ENCODE measurements around the gene CEP72.

The CEP72 gene

DNA sequence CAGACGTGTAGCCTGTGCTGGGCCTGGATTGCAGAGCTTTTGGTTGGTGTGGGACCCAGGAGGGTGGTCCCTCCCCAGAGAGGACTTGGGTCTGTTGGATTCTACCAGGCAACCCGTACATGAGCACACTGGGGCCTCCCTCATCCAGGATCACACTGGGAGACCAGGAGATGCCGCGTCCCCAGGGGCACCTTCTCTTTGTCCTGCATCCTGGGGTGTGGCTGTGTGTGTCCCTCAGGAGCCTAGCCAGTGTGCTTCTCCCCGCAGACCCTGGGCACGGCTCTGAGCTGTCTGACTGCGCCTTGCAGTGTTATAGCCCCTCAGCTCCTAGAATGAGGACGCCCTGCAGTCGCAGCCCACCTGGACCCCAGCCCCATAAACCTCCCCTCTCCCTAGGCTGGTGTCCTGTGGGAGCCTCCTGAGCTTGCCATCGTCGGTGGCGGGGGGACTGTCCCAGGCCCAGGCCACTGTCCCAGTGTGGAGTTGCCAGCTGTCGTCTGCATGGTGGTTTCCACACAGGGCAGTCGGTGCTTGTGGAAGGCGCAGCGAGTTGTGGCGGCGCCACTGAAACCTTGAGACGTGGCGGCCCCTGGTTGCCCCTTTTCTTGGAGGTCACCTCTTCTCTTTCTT lies 27.6 kb downstream of the CEP72 start:
- no peak for FAIRE-seq

DNA sequence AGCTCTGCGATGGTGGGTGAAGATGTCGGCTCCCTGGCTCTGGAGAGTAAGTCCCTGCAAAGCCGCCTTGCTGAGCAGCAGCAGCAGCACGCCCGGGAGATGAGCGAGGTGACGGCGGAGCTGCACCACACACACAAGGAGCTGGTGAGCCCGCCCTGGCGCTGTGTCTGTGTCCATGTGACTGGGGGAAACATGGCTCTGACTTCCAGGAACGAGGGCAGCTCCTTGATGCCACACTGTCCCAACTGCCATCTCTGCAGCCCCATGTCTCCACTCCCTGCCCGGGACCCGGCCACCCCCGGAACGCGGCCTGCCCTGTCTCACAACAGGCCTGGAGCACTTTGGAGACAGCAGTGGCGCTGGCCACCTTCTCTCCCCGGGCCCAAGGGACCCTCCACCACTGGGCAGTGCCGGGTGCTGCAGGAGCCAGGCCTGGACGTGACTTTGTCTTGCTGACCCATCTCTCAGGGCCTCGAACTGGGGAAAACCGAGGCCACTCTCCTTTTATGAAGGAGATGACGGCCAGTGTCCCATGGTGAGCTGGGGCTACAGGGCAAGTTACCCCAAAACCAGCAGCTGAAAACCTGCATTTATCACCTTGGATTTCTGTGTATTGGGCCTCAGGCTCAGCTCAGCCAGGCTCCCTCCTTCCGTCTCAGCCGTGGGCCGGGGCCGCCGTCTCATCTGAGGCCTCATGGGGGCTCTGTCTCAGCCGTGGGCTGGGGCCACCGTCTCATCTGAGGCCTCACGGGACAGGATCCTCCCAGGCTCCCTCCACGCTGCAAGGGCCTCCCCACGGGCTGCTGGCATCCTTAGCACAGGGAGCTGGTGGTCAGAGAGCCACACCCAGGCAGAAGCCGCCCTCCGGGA lies 28.6 kb downstream of the CEP72 start:
- FAIRE-seq, result no peak

- no peak for FAIRE-seq
Observed at GRCh38 chr5:641331-641765, 29.2 kb downstream of the CEP72 start.

GRCh38 chr5:642481-642880 lies 30.3 kb downstream of the CEP72 start:
- FAIRE-seq, result no peak

DNA sequence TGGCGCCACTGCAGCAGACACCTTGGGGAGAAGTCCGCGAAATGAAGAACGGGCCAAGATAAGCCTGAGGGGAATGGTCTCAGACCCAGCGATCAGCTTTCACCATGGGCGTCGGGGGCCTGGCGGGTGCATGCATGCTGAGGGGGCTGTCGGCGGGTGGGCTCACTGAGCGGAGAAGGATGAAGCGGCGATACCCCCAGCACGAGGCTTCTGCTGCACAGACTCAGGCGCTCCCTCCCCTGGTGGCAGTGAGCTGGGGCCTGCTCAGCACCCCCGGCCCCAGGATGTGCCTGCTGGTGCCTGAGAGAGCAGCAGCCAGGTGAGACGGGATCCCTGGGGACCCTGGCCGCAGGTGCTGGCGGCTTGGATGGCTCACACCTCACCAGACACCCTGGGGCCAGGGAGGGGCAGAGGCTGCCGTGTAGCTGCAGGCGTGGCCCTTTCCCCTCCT lies 31.2 kb downstream of the CEP72 start:
- no peak for FAIRE-seq

GRCh38 chr5:643811-644271 lies 31.7 kb downstream of the CEP72 start:
- FAIRE-seq, result no peak

- no peak for FAIRE-seq
Observed at GRCh38 chr5:644509-644908, 32.4 kb downstream of the CEP72 start.

DNA sequence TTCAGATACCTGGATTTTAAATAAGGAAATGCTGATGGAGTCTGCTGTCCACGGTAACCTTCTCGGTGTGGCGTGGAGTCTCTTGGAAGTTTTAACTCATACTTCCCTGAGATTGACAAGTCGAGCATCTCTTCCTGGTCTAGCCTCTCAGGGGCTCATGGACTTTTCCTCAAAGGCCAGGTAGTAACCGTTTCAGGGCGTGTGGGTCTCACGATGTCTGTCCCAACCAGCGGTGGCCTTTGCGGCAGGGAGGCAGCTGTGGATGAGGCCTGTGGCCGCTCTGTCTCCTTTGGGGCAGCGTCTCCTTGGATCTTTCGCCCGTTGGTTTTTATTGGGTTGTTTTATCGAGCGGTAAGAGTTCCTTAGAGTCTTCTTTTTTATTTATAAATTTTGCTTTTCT lies 32.8 kb downstream of the CEP72 start:
- FAIRE-seq, result no peak

DNA sequence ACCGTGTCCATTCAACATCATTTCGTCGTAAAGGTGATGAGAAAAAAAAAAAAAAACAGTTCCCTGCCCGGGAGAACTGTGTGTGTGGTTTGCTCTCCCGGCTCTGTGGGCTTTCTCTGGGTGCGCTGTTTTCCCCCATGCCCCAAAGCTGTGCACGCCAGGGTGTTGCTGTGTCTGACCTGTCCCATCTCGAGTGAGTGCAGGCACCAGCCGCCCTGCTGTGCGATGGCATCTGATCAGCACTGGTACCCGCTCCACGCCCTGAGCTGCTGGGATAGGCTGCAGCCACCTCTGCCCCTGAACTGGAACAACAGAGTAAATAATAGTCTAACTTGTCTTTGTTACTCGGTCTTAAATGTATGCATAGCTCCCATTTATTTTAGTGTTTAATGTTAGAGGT lies 33.3 kb downstream of the CEP72 start:
- FAIRE-seq, result no peak

- no peak for FAIRE-seq
Observed at GRCh38 chr5:646396-647201, 34.5 kb downstream of the CEP72 start.

GRCh38 chr5:647311-647710 lies 35.2 kb downstream of the CEP72 start:
- no peak for FAIRE-seq

DNA sequence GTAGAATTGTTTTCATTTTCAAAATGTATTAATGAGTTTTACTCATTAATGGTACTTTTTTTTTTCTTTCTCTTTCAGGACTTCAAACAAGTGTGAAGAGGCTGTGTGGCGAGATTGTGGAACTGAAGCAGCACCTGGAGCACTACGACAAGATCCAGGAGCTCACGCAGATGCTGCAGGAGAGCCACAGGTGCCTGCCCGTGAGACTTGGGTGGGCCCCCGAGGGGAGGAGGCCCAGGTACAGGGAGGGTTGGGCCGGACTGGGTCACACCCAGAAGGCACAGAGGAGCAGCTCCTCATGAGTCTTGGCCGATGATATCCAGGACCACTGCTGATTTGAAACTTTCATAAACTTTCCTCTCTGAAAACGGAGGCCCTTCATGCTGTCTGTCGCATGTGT lies 35.6 kb downstream of the CEP72 start:
- no peak for FAIRE-seq

DNA sequence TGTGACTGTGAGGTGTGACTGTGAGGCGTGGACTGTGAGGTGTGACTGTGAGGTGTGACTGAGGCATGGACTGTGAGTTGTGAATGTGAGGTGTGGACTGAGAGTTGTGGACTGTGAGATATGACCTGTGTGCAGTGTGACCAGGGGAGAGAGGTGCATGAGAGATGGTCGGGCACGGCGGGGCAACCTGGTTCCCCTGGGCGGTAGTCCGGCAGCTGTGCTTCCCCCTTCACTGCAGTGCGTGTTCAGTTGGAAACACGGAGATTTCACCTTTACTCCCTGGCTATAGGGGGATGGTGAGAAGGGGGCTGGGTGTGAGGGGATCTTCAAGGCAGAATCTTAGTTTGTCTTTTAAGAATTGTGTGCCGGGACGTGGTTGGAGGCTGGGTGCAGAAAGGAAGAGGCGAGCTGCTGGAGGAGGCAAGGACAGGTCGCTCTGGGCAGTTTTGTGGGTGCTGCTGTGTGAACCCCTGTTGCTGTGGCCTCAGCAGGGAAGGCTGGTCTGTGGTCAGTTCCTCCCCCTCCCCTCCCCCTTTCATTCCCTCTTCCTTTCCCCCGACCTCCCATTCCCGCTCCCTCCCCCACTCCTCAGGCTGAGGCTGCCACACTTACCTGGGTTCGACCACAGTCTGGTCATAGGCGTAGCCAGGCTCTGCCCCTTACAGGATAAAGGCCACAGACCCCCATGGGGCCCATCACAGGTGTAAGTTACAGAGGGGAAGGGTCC lies 39.3 kb downstream of the CEP72 start:
- FAIRE-seq, result no peak

DNA sequence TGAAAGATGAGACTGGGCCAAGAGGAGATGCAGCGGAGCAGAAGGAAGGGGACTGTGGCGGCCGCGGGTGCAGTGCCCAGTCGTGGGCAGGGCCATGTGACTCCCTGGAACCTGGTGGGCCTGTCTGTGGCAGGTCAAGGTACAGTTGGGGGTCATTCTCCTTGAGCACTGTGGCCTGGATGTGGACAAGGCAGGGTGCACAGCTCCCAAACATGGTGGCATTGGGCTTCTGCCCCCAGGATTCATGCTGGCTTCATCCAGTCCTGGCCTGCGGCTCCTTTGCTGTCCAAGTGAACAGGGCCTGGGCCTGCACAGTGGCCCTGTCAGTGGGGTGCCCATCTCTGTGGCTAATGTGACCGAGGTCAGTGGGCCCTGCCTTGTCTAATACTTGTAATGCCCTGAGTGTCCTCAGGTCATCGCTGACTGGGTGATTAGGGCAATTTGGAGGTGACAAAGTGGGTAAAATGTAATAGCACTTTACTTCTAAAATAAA lies 39.9 kb downstream of the CEP72 start:
- no peak for FAIRE-seq

- no peak for FAIRE-seq
Observed at GRCh38 chr5:652773-653350, 40.7 kb downstream of the CEP72 start.

DNA sequence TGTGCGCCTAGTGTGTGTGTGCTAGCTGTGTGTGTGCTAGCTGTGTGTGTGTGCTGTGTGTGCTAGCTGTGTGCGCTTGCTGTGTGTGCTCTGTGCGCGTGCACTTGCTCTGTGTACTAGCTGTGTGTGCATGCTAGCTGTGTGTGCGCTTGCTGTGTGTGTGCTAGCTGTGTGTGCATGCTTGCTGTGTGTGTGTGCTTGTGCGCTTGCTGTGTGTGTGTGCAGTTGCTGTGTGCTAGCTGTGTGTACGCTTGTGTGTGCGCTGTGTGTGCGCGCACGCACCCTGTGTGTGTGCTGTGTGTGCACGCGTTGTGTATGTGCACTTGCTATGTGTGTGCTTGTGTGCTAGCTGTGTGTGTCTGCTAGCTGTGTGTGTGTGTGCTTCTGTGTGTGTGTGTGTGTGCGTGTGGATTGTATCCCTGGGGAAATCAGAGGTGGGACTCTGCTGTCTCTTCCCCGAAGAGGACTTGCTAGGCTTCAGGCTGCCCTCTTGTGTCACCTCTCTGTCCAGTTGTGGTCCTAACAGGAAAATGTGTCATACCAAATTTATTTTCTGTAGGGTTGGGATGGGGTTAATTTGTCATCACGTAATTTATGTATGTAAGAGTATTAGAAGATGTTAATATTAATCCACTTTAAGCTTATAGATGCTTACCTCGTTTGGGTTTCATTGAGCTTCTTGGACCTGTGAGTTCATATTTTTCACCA lies 42.1 kb downstream of the CEP72 start:
- no peak for FAIRE-seq

DNA sequence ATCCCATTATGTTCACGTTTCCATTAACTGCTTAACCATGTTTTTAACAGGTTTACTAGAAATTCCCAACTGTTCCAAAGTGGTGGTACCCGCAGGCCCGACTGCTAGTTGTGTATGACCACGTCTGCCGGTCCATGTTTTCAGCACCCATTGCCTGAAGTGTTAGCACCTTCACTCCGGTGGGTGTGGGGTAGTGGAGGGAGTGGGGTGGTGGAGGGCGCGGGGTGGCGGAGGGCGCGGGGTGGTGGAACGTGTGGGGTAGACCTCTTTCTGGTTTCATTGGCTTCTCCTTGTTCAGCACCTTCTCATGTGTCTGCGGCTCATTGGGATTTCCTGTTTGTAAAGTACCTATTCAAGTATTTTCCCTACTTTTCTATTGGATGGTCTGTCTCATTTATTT lies 43.3 kb downstream of the CEP72 start:
- no peak for FAIRE-seq

DNA sequence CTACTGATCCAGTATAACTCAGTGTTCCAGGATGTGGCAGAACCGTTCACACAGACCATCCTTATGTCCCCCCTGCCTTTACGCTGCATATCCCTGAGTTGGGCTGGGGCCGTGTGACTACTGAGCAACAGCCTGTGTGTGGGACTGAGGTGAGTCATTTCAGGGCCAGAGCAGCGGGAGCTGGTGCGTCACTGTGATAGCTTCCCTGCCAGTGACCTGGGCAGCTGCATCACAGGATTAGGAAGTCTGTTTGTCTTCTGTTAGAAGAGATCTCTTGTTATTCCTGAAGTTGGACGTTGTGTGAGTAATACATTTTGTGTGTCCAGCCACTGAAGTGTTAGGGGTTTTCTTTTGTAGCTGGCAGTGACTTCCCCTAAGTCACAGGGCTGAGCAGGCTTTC lies 45.4 kb downstream of the CEP72 start:
- FAIRE-seq, result no peak

DNA sequence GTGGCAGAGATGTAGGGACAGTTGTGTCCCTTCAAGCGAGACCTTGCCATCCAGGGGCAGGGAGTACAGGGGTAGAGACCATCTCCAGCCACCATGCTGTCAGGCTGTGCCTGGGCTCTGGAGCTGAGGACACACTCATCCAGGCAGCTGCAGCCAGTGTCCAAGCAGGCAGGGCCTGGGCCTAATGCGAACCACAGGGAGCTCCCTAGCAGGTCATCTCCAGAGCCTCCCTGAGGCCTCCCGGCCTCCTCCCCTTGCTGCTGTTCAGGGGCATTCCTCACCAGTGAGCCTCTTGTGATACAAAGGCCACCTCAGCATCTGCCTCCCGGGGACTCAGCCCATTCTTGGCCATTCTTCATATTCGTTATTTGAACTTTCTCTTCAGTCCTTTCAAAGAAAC lies 46.0 kb downstream of the CEP72 start:
- no peak for FAIRE-seq

GRCh38 chr5:659496-660263 lies 47.5 kb downstream of the CEP72 start:
- no peak for FAIRE-seq
